ENCODE measurements around the gene CLHC1. TPM values are rescaled to one million over a fixed set of nuclear protein-coding genes. Genes with fewer than 3 reads are reported as not detected.
"Not testable (repeated sequence)": the region's sequence is repeated elsewhere in the genome, so short reads cannot be mapped to it uniquely, and the experiment has no call there.

CLHC1 gene
- total RNA-seq (10 to 100 TPM in 1 of 2 donors, 1 to 10 TPM in 1; 9.3 to 13.9 TPM), polyA plus RNA-seq (10 to 100 TPM in 1 of 2 donors, 1 to 10 TPM in 1; 3.3 to 17.7 TPM)
- long read RNA-seq, donor 1 = 0 reads
- long read RNA-seq, donor 2, partial matches to known transcripts = 0 of 2 reads
- long read RNA-seq, donor 2, other reads (novel, unspliced or antisense) = 2 of 2 reads

- Histone ChIP-seq H3K4me1 (ENCODE audit: control insufficient read depth in 1 of 2, insufficient read depth in 2 of 2, low read length in 2 of 2) (peaks cover 1 to 6% of the 10 kb centered on the region in 2 donors), H3K4me3 (ENCODE audit: low read length in 2 of 2) (peak within 1 kb of the TSS; percentile 98 to 99), H3K36me3 (ENCODE audit: control insufficient read depth in 1 of 2, insufficient read depth in 2 of 2, low read length in 1 of 2) (peaks cover 6 to 7% of the 10 kb centered on the region in 2 donors), H3K9me3 (ENCODE audit: control insufficient read depth, low read length) (no peaks in the 10 kb centered on the region), H3K27me3 (ENCODE audit: control insufficient read depth in 1 of 2, insufficient read depth in 2 of 2, low read length in 1 of 2) (no peaks in the 10 kb centered on the region), H3K27ac (ENCODE audit: low read depth in 1 of 2, low read length in 2 of 2) (peak within 1 kb of the TSS; percentile 87 to 96)
- 0 to 1% methylated on average over 37 of the region's 37 CpGs for WGBS, 2 donors
- ATAC-seq (ENCODE audit: low FRiP score) (peak; percentile 98), DNase-seq (peak; percentile 94 to 98)
- intact Hi-C loops (cut with DNase I) = no loop called here
Measured at GRCh38 chr2:55232084-55232862, at the start of gene CLHC1, which contains the start of gene RPS27A. TSS of gene CLHC1 (minus strand) at chr2:55232293. CDS start at chr2:55222411, 9,882 bp downstream. TSS of gene RPS27A (plus strand) at chr2:55232688. CDS start at chr2:55232825, 137 bp downstream.

GRCh38 chr2:55280851-55281546 lies 48.9 kb upstream of the CLHC1 start:
- H3K4me3 ChIP-seq (ENCODE audit: low read length in 2 of 2); H3K27ac ChIP-seq (ENCODE audit: low read depth in 1 of 2, low read length in 2 of 2); H3K27me3 ChIP-seq (ENCODE audit: control insufficient read depth in 1 of 2, insufficient read depth in 2 of 2, low read length in 1 of 2); H3K4me1 ChIP-seq (ENCODE audit: control insufficient read depth in 1 of 2, insufficient read depth in 2 of 2, low read length in 2 of 2); DNase-seq; ATAC-seq (ENCODE audit: low FRiP score); H3K9me3 ChIP-seq (ENCODE audit: control insufficient read depth, low read length); H3K36me3 ChIP-seq (ENCODE audit: control insufficient read depth in 1 of 2, insufficient read depth in 2 of 2, low read length in 1 of 2): not testable (repeated sequence)
- WGBS, 2 donors = 83 to 94% methylated on average over 5 of the region's 5 CpGs
- intact Hi-C loops (cut with DNase I) = loop anchor here (5.0 kb wide), 1 partner anchor 136 kb away; the partner anchor contains the start of gene CCDC88A (in 2 of the 2)

- not testable (repeated sequence) for DNase-seq; H3K9me3 ChIP-seq (ENCODE audit: control insufficient read depth, low read length); H3K36me3 ChIP-seq (ENCODE audit: control insufficient read depth in 1 of 2, insufficient read depth in 2 of 2, low read length in 1 of 2); H3K4me1 ChIP-seq (ENCODE audit: control insufficient read depth in 1 of 2, insufficient read depth in 2 of 2, low read length in 2 of 2); ATAC-seq (ENCODE audit: low FRiP score); H3K27ac ChIP-seq (ENCODE audit: low read depth in 1 of 2, low read length in 2 of 2); H3K4me3 ChIP-seq (ENCODE audit: low read length in 2 of 2); H3K27me3 ChIP-seq (ENCODE audit: control insufficient read depth in 1 of 2, insufficient read depth in 2 of 2, low read length in 1 of 2)
- 45 to 51% methylated on average over 7 of the region's 7 CpGs for WGBS, 2 donors
- intact Hi-C loops (cut with DNase I) = loop anchor here (5.0 kb wide), 1 partner anchor 137 kb away; the partner anchor contains the start of gene CCDC88A (in 2 of the 2)
Measured at GRCh38 chr2:55279859-55280424, 47.8 kb upstream of the CLHC1 start.

- H3K9me3 ChIP-seq (ENCODE audit: control insufficient read depth, low read length); H3K27ac ChIP-seq (ENCODE audit: low read depth in 1 of 2, low read length in 2 of 2); H3K4me1 ChIP-seq (ENCODE audit: control insufficient read depth in 1 of 2, insufficient read depth in 2 of 2, low read length in 2 of 2); DNase-seq; H3K36me3 ChIP-seq (ENCODE audit: control insufficient read depth in 1 of 2, insufficient read depth in 2 of 2, low read length in 1 of 2); intact Hi-C loops (cut with DNase I); ATAC-seq (ENCODE audit: low FRiP score); H3K4me3 ChIP-seq (ENCODE audit: low read length in 2 of 2); H3K27me3 ChIP-seq (ENCODE audit: control insufficient read depth in 1 of 2, insufficient read depth in 2 of 2, low read length in 1 of 2): not testable (repeated sequence)
- 22% methylated on average over 10 of the region's 10 CpGs for WGBS, 2 donors
Measured at GRCh38 chr2:55279214-55279835, 47.2 kb upstream of the CLHC1 start.

- Histone ChIP-seq H3K4me1 (ENCODE audit: control insufficient read depth in 1 of 2, insufficient read depth in 2 of 2, low read length in 2 of 2) (no peaks in the 10 kb centered on the region), H3K4me3 (ENCODE audit: low read length in 2 of 2) (no peak overlapping the region), H3K9me3 (ENCODE audit: control insufficient read depth, low read length) (no peaks in the 10 kb centered on the region), H3K27ac (ENCODE audit: low read depth in 1 of 2, low read length in 2 of 2) (no peak overlapping the region), H3K36me3 (ENCODE audit: control insufficient read depth in 1 of 2, insufficient read depth in 2 of 2, low read length in 1 of 2) (no peaks in the 10 kb centered on the region), H3K27me3 (ENCODE audit: control insufficient read depth in 1 of 2, insufficient read depth in 2 of 2, low read length in 1 of 2) (no peaks in the 10 kb centered on the region)
- intact Hi-C loops (cut with DNase I) = no loop called here
- DNase-seq (no peak), ATAC-seq (ENCODE audit: low FRiP score) (no peak)
- WGBS, 2 donors = 80 to 87% methylated on average over 3 of the region's 3 CpGs
Measured at GRCh38 chr2:55277310-55277709, 45.2 kb upstream of the CLHC1 start.

GRCh38 chr2:55274346-55274745 lies 42.3 kb upstream of the CLHC1 start:
- WGBS, 2 donors = 97 to 98% methylated on average over 2 of the region's 2 CpGs
- H3K27ac ChIP-seq (ENCODE audit: low read depth in 1 of 2, low read length in 2 of 2); H3K4me1 ChIP-seq (ENCODE audit: control insufficient read depth in 1 of 2, insufficient read depth in 2 of 2, low read length in 2 of 2); H3K9me3 ChIP-seq (ENCODE audit: control insufficient read depth, low read length); DNase-seq; H3K27me3 ChIP-seq (ENCODE audit: control insufficient read depth in 1 of 2, insufficient read depth in 2 of 2, low read length in 1 of 2); intact Hi-C loops (cut with DNase I); H3K4me3 ChIP-seq (ENCODE audit: low read length in 2 of 2); H3K36me3 ChIP-seq (ENCODE audit: control insufficient read depth in 1 of 2, insufficient read depth in 2 of 2, low read length in 1 of 2); ATAC-seq (ENCODE audit: low FRiP score): not testable (repeated sequence)

DNA sequence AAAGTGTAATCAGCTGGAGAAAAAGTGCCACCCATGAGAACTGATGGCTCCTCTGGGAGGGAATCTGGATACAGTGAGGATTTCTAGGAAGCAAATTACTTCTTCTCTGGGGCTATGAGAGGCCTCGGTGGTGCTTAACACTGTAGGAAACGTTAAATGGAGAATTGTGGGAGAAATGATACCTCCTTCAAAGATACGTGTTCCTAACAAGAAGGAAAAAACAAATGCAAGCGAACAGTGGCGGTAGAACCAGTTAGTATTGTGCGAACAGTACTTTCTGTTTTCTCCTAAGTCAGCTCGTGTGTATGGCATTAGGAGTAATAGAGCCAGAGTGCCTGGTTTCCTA lies 37.5 kb upstream of the CLHC1 start:
- WGBS, 2 donors = 48 to 55% methylated on average over 7 of the region's 7 CpGs
- Histone ChIP-seq H3K27ac (ENCODE audit: low read depth in 1 of 2, low read length in 2 of 2) (peak overlapping the region in 1 of 2 donors; percentile 61), H3K4me3 (ENCODE audit: low read length in 2 of 2) (peak overlapping the region; percentile 11 to 73), H3K27me3 (ENCODE audit: control insufficient read depth in 1 of 2, insufficient read depth in 2 of 2, low read length in 1 of 2) (no peaks in the 10 kb centered on the region), H3K36me3 (ENCODE audit: control insufficient read depth in 1 of 2, insufficient read depth in 2 of 2, low read length in 1 of 2) (no peaks in the 10 kb centered on the region), H3K9me3 (ENCODE audit: control insufficient read depth, low read length) (no peaks in the 10 kb centered on the region), H3K4me1 (ENCODE audit: control insufficient read depth in 1 of 2, insufficient read depth in 2 of 2, low read length in 2 of 2) (no peaks in the 10 kb centered on the region)
- intact Hi-C loops (cut with DNase I) = loop anchor here (5.0 kb wide), 1 partner anchor 163 kb away; no protein-coding TSS in a partner anchor
- DNase-seq (no peak), ATAC-seq (ENCODE audit: low FRiP score) (no peak)

Data from aorta (tissue), 5 donors.